HepG2 (cell line): ENCODE data around the gene CHN1. TPM values are rescaled to one million over a fixed set of nuclear protein-coding genes. Genes with fewer than 3 reads are reported as not detected.
A peak's percentile ranks its signal among the peaks of the same experiment; 100 is the strongest.

ENCODE experiments used
- ADNP ChIP-seq: sonication (generic); formaldehyde crosslinking; IDR thresholded peaks from 2 replicates; pipeline ENCODE4 v1.4.0; 2020; ENCODE audit warnings: missing genetic modification reagents
- FOXA3 ChIP-seq: IDR thresholded peaks from 2 replicates; pipeline ENCODE4 v1.6.1; 2016; ENCODE audit warnings: missing genetic modification reagents, missing compliant biosample characterization
- IRF2 ChIP-seq: IDR thresholded peaks from 2 replicates; pipeline ENCODE4 v1.6.1; 2018; ENCODE audit warnings: missing genetic modification reagents, missing compliant biosample characterization
- MTF1 ChIP-seq: sonication (generic); formaldehyde crosslinking; IDR thresholded peaks from 2 replicates; pipeline ENCODE4 v1.5.0; 2020; ENCODE audit warnings: missing genetic modification reagents
- PRMT3 ChIP-seq: sonication (generic); formaldehyde crosslinking; IDR thresholded peaks from 2 replicates; pipeline ENCODE4 v1.8.1; 2022; ENCODE audit warnings: low read depth, mild to moderate bottlenecking, moderate library complexity, missing genetic modification reagents, borderline replicate concordance
- TCF12 ChIP-seq, 2 experiments: fragments of 450-650 bp in 1 of 2; sonication (generic) in 1 of 2; formaldehyde crosslinking in 1 of 2; IDR thresholded peaks; 2 replicates each; pipeline versions ENCODE4 v1.6.1 to v1.8.0; 2017 to 2022; ENCODE audit warnings: antibody characterized with exemption in 1 of 2, mild to moderate bottlenecking in 1 of 2, missing genetic modification reagents in 1 of 2, moderate library complexity in 1 of 2
- TOPORS ChIP-seq: sonication (generic); formaldehyde crosslinking; IDR thresholded peaks from 2 replicates; pipeline ENCODE4 v1.8.0; 2023; ENCODE audit warnings: mild to moderate bottlenecking, missing genetic modification reagents
- ZBTB21 ChIP-seq: sonication (generic); formaldehyde crosslinking; IDR thresholded peaks from 2 replicates; pipeline ENCODE4 v1.4.0; 2020; ENCODE audit warnings: missing genetic modification reagents
- ZBTB42 ChIP-seq: sonication (generic); formaldehyde crosslinking; IDR thresholded peaks from 2 replicates; pipeline ENCODE4 v1.5.0; 2020; ENCODE audit warnings: mild to moderate bottlenecking, missing genetic modification reagents
- ZNF562 ChIP-seq: sonication (generic); formaldehyde crosslinking; IDR thresholded peaks from 2 replicates; pipeline ENCODE4 v1.8.0; 2022; ENCODE audit warnings: missing genetic modification reagents, borderline replicate concordance
- ZNF589 ChIP-seq: sonication (generic); formaldehyde crosslinking; conservative IDR thresholded peaks from 2 replicates; pipeline ENCODE4 v1.8.0; 2022; ENCODE audit warnings: mild to moderate bottlenecking, moderate library complexity, missing genetic modification reagents
- polyA plus RNA-seq, 8 experiments: library from polyadenylated mRNA; depleted of rRNA in 3 of 8; stranded (reverse) in 7 of 8; unstranded in 1 of 8; fragments of >200 nt; fragmentation: Illumina TruSeq in 4 of 8; extraction: Trizol in 4 of 8; gene quantifications; 2 replicates each; pipeline versions ENCODE4 v1.2.1 to v1.2.3, GENCODE V29; 2011 to 2016; ENCODE audit warnings: low read depth in 4 of 8, missing spikeins in 1 of 8, mixed read lengths in 1 of 8; ENCODE audit not compliant: insufficient read depth in 1 of 8
- total RNA-seq, 5 experiments: library from RNA; depleted of rRNA; stranded (reverse); fragments of >200 nt; fragmentation: Illumina TruSeq; extraction: Trizol; gene quantifications; 2 replicates each; pipeline ENCODE4 v1.2.3, GENCODE V29; 2016; ENCODE audit warnings: low read depth in 1 of 5
- TF ChIP-seq, protein P1 (sequence below): sonication (generic); formaldehyde crosslinking; IDR thresholded peaks from 2 replicates; pipeline ENCODE4 v1.4.0; 2020; ENCODE audit warnings: missing genetic modification reagents, borderline replicate concordance
- TF ChIP-seq, protein P2 (sequence below): sonication (generic); formaldehyde crosslinking; IDR thresholded peaks from 2 replicates; pipeline ENCODE4 v1.4.0; 2020; ENCODE audit warnings: missing genetic modification reagents
- TF ChIP-seq, protein P3 (sequence below): sonication (generic); formaldehyde crosslinking; IDR thresholded peaks from 2 replicates; pipeline ENCODE4 v1.5.0; 2020; ENCODE audit warnings: mild to moderate bottlenecking, missing genetic modification reagents
- TF ChIP-seq, protein P4 (sequence below): sonication (generic); formaldehyde crosslinking; IDR thresholded peaks from 2 replicates; pipeline ENCODE4 v1.9.0; 2021; ENCODE audit warnings: mild to moderate bottlenecking, missing genetic modification reagents
- TF ChIP-seq, protein P5 (sequence below): sonication (generic); formaldehyde crosslinking; IDR thresholded peaks from 2 replicates; pipeline ENCODE4 v1.8.1; 2023; ENCODE audit warnings: missing genetic modification reagents, mild to moderate bottlenecking, borderline replicate concordance

CHN1 gene
- total and polyA plus RNA-seq, 2 of the 13 experiments (the other 11 are each of a cell fraction or from before 2014, with no cell fraction given) = 2.8 to 3.5 TPM

DNA sequence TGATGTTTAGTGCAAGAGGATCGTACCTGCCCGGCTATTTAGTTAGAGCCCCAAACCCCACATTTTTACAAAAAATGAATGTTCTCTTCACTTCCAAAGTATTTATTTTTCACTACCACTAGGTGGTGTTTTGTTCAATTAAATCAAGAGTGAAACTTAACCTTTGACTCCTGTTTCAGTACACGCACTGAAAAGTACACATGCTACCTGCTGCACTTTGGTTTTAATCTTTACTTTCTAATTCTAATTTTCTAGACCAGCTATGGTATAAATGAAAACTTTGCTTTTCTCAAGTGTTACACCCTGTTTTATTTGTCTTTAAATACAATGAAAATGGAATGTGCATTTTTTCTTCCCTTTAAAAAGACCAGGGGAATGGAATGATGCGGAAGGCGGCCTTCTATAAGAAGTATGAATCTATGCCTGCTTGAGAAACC, 31.4 kb upstream of the CHN1 start (continued):
- no peak for TF ChIP-seq ZNF562
- TF ChIP-seq MTF1 (CRISPR knock-in tag) = no peak
- TF ChIP-seq, protein P1, sequence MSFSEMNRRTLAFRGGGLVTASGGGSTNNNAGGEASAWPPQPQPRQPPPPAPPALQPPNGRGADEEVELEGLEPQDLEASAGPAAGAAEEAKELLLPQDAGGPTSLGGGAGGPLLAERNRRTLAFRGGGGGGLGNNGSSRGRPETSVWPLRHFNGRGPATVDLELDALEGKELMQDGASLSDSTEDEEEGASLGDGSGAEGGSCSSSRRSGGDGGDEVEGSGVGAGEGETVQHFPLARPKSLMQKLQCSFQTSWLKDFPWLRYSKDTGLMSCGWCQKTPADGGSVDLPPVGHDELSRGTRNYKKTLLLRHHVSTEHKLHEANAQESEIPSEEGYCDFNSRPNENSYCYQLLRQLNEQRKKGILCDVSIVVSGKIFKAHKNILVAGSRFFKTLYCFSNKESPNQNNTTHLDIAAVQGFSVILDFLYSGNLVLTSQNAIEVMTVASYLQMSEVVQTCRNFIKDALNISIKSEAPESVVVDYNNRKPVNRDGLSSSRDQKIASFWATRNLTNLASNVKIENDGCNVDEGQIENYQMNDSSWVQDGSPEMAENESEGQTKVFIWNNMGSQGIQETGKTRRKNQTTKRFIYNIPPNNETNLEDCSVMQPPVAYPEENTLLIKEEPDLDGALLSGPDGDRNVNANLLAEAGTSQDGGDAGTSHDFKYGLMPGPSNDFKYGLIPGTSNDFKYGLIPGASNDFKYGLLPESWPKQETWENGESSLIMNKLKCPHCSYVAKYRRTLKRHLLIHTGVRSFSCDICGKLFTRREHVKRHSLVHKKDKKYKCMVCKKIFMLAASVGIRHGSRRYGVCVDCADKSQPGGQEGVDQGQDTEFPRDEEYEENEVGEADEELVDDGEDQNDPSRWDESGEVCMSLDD = no peak
- TF ChIP-seq, protein P2, sequence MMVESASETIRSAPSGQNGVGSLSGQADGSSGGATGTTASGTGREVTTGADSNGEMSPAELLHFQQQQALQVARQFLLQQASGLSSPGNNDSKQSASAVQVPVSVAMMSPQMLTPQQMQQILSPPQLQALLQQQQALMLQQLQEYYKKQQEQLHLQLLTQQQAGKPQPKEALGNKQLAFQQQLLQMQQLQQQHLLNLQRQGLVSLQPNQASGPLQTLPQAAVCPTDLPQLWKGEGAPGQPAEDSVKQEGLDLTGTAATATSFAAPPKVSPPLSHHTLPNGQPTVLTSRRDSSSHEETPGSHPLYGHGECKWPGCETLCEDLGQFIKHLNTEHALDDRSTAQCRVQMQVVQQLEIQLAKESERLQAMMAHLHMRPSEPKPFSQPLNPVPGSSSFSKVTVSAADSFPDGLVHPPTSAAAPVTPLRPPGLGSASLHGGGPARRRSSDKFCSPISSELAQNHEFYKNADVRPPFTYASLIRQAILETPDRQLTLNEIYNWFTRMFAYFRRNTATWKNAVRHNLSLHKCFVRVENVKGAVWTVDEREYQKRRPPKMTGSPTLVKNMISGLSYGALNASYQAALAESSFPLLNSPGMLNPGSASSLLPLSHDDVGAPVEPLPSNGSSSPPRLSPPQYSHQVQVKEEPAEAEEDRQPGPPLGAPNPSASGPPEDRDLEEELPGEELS (CRISPR knock-in tag) = no peak
- TF ChIP-seq FOXA3 (CRISPR knock-in tag) = peak; percentile 85
- TF ChIP-seq, protein P3, sequence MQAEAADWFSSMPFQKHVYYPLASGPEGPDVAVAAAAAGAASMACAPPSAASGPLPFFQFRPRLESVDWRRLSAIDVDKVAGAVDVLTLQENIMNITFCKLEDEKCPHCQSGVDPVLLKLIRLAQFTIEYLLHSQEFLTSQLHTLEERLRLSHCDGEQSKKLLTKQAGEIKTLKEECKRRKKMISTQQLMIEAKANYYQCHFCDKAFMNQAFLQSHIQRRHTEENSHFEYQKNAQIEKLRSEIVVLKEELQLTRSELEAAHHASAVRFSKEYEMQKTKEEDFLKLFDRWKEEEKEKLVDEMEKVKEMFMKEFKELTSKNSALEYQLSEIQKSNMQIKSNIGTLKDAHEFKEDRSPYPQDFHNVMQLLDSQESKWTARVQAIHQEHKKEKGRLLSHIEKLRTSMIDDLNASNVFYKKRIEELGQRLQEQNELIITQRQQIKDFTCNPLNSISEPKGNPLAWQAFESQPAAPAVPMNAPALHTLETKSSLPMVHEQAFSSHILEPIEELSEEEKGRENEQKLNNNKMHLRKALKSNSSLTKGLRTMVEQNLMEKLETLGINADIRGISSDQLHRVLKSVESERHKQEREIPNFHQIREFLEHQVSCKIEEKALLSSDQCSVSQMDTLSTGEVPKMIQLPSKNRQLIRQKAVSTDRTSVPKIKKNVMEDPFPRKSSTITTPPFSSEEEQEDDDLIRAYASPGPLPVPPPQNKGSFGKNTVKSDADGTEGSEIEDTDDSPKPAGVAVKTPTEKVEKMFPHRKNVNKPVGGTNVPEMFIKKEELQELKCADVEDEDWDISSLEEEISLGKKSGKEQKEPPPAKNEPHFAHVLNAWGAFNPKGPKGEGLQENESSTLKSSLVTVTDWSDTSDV (CRISPR knock-in tag) = no peak
- no peak for TF ChIP-seq ZBTB42
- no peak for TF ChIP-seq ZNF589 (CRISPR knock-in tag)
- TF ChIP-seq IRF2 (CRISPR knock-in tag) = peak; percentile 99
- TF ChIP-seq, protein P4, sequence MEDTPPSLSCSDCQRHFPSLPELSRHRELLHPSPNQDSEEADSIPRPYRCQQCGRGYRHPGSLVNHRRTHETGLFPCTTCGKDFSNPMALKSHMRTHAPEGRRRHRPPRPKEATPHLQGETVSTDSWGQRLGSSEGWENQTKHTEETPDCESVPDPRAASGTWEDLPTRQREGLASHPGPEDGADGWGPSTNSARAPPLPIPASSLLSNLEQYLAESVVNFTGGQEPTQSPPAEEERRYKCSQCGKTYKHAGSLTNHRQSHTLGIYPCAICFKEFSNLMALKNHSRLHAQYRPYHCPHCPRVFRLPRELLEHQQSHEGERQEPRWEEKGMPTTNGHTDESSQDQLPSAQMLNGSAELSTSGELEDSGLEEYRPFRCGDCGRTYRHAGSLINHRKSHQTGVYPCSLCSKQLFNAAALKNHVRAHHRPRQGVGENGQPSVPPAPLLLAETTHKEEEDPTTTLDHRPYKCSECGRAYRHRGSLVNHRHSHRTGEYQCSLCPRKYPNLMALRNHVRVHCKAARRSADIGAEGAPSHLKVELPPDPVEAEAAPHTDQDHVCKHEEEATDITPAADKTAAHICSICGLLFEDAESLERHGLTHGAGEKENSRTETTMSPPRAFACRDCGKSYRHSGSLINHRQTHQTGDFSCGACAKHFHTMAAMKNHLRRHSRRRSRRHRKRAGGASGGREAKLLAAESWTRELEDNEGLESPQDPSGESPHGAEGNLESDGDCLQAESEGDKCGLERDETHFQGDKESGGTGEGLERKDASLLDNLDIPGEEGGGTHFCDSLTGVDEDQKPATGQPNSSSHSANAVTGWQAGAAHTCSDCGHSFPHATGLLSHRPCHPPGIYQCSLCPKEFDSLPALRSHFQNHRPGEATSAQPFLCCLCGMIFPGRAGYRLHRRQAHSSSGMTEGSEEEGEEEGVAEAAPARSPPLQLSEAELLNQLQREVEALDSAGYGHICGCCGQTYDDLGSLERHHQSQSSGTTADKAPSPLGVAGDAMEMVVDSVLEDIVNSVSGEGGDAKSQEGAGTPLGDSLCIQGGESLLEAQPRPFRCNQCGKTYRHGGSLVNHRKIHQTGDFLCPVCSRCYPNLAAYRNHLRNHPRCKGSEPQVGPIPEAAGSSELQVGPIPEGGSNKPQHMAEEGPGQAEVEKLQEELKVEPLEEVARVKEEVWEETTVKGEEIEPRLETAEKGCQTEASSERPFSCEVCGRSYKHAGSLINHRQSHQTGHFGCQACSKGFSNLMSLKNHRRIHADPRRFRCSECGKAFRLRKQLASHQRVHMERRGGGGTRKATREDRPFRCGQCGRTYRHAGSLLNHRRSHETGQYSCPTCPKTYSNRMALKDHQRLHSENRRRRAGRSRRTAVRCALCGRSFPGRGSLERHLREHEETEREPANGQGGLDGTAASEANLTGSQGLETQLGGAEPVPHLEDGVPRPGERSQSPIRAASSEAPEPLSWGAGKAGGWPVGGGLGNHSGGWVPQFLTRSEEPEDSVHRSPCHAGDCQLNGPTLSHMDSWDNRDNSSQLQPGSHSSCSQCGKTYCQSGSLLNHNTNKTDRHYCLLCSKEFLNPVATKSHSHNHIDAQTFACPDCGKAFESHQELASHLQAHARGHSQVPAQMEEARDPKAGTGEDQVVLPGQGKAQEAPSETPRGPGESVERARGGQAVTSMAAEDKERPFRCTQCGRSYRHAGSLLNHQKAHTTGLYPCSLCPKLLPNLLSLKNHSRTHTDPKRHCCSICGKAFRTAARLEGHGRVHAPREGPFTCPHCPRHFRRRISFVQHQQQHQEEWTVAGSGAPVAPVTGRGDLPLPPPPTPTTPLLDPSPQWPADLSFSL (CRISPR knock-in tag) = no peak
- no peak for TF ChIP-seq PRMT3
- TF ChIP-seq, protein P5, sequence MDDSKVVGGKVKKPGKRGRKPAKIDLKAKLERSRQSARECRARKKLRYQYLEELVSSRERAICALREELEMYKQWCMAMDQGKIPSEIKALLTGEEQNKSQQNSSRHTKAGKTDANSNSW = no peak
- TF ChIP-seq ZBTB21 = no peak
- no peak for TF ChIP-seq TCF12 (IDR thresholded peaks at IDR 0.05)
- TF ChIP-seq TCF12 (CRISPR knock-in tag; IDR thresholded peaks at IDR 0.05) = no peak
- no peak for TF ChIP-seq TOPORS (CRISPR knock-in tag)
- TF ChIP-seq ADNP = no peak
